Skeletal muscle cell (primary cell): ENCODE measurements around the gene SMAD4.

Source experiments
- DNase-seq: peaks from one replicate; pipeline ENCODE4 v3.0.0-alpha.2; 2010; ENCODE audit warnings: low read depth
- H3K4me3 ChIP-seq: 2 replicates; pipeline ENCODE4 v1.5.1; 2011; ENCODE audit warnings: low read depth, mild to moderate bottlenecking, control low read depth, low read length, moderate library complexity

SMAD4 gene

GRCh38 chr18:51132256-51132935 lies 102.4 kb downstream of the SMAD4 start:
- no peak overlapping the region for H3K4me3 ChIP-seq
- no peak for DNase-seq

- no peak overlapping the region for H3K4me3 ChIP-seq
- no peak for DNase-seq
Observed at GRCh38 chr18:51133580-51134160, 103.7 kb downstream of the SMAD4 start.
